KMS-11 (cell line): ENCODE measurements around the gene SNUPN.
A peak's percentile ranks its signal among the peaks of the same experiment; 100 is the strongest.

Source experiments
- H2AFZ ChIP-seq: fragments of 200-600 bp; sonication (generic); 2 replicates; pipeline ENCODE4 v1.6.1; 2016; ENCODE audit warnings: antibody characterized with exemption, mixed run types, low read depth
- H3K27ac ChIP-seq: fragments of 200-600 bp; sonication (generic); 2 replicates; pipeline ENCODE4 v1.6.1; 2016; ENCODE audit warnings: mild to moderate bottlenecking, mixed run types
- H3K27me3 ChIP-seq: fragments of 200-600 bp; sonication (generic); 2 replicates; pipeline ENCODE4 v1.6.1; 2017; ENCODE audit warnings: mild to moderate bottlenecking, low read depth, mixed run types, moderate library complexity; ENCODE audit not compliant: insufficient read depth
- H3K36me3 ChIP-seq: fragments of 200-600 bp; sonication (generic); 2 replicates; pipeline ENCODE4 v1.6.1; 2017; ENCODE audit warnings: mild to moderate bottlenecking, mixed run types; ENCODE audit not compliant: insufficient read depth
- H3K4me1 ChIP-seq: fragments of 200-600 bp; sonication (generic); 2 replicates; pipeline ENCODE4 v1.6.1; 2016; ENCODE audit warnings: mild to moderate bottlenecking, low read depth, mixed run types; ENCODE audit not compliant: poor library complexity, severe bottlenecking
- H3K4me2 ChIP-seq: fragments of 200-600 bp; sonication (generic); 2 replicates; pipeline ENCODE4 v1.7.0; 2016; ENCODE audit warnings: mild to moderate bottlenecking, mixed run types
- H3K4me3 ChIP-seq: fragments of 200-600 bp; sonication (generic); IDR thresholded peaks from 2 replicates; pipeline ENCODE4 v1.6.1; 2017; ENCODE audit warnings: low read depth, low read length, mixed read lengths; ENCODE audit not compliant: insufficient read depth
- H3K79me2 ChIP-seq: fragments of 200-600 bp; sonication (generic); 2 replicates; pipeline ENCODE4 v1.6.1; 2016; ENCODE audit warnings: low read depth, mixed run types; ENCODE audit not compliant: insufficient read depth
- H3K9ac ChIP-seq: fragments of 200-600 bp; sonication (generic); 2 replicates; pipeline ENCODE4 v1.6.1; 2016; ENCODE audit warnings: mild to moderate bottlenecking, mixed run types
- H4K20me1 ChIP-seq: fragments of 200-600 bp; sonication (generic); 2 replicates; pipeline ENCODE4 v1.6.1; 2016; ENCODE audit warnings: mild to moderate bottlenecking, mixed run types; ENCODE audit not compliant: insufficient read depth
- CTCF ChIP-seq: fragments of 200-600 bp; sonication (generic); conservative IDR thresholded peaks from 2 replicates; pipeline ENCODE4 v1.6.1; 2017; ENCODE audit warnings: low read depth, mild to moderate bottlenecking, antibody characterized with exemption, low read length, moderate library complexity, mixed read lengths

SNUPN gene

GRCh38 chr15:75650908-75651809 lies 25.6 kb upstream of the SNUPN start:
- H4K20me1 ChIP-seq, result no peaks in the 10 kb centered on the region
- H3K79me2 ChIP-seq, result no peaks in the 10 kb centered on the region
- H3K4me1 ChIP-seq, result no peaks in the 10 kb centered on the region
- no peaks in the 10 kb centered on the region for H3K36me3 ChIP-seq
- H3K4me2 ChIP-seq, result no peak overlapping the region
- no peak overlapping the region for H3K27ac ChIP-seq
- no peak for TF ChIP-seq CTCF
- H3K9ac ChIP-seq, result no peak overlapping the region
- no peak overlapping the region for H3K4me3 ChIP-seq
- no peak overlapping the region for H2AFZ ChIP-seq
- no peaks in the 10 kb centered on the region; the same call in 1 of the 2 replicates for H3K27me3 ChIP-seq

GRCh38 chr15:75649848-75650247 lies 24.3 kb upstream of the SNUPN start:
- Histone ChIP-seq H3K27ac (no peak overlapping the region), H3K4me2 (no peak overlapping the region), H3K79me2 (no peaks in the 10 kb centered on the region), H4K20me1 (no peaks in the 10 kb centered on the region), H2AFZ (no peak overlapping the region), H3K36me3 (no peaks in the 10 kb centered on the region), H3K27me3 (no peaks in the 10 kb centered on the region; the same call in 1 of the 2 replicates), H3K4me3 (no peak overlapping the region), H3K9ac (no peak overlapping the region), H3K4me1 (no peaks in the 10 kb centered on the region)
- TF ChIP-seq CTCF, result no peak

GRCh38 chr15:75649045-75649761 lies 23.7 kb upstream of the SNUPN start:
- H3K27me3 ChIP-seq, result no peaks in the 10 kb centered on the region; the same call in 1 of the 2 replicates
- H3K79me2 ChIP-seq, result no peaks in the 10 kb centered on the region
- H3K4me2 ChIP-seq, result no peak overlapping the region
- no peaks in the 10 kb centered on the region for H3K4me1 ChIP-seq
- H3K4me3 ChIP-seq, result no peak overlapping the region
- no peak overlapping the region for H2AFZ ChIP-seq
- no peaks in the 10 kb centered on the region for H4K20me1 ChIP-seq
- no peak overlapping the region for H3K27ac ChIP-seq
- no peaks in the 10 kb centered on the region for H3K36me3 ChIP-seq
- TF ChIP-seq CTCF, result no peak
- no peak overlapping the region for H3K9ac ChIP-seq

- peak overlapping the region; percentile 95 for H2AFZ ChIP-seq
- no peak overlapping the region; the same call in 1 of the 2 replicates for H3K9ac ChIP-seq
- H3K27ac ChIP-seq, result no peak overlapping the region
- no peak overlapping the region for H3K4me3 ChIP-seq
- H4K20me1 ChIP-seq, result no peaks in the 10 kb centered on the region
- H3K27me3 ChIP-seq, result no peaks in the 10 kb centered on the region; the same call in 1 of the 2 replicates
- H3K4me2 ChIP-seq, result peak overlapping the region; percentile 89
- no peaks in the 10 kb centered on the region for H3K79me2 ChIP-seq
- 0 out of 2 replicates have a peak, but pooled peaks have one; percentile 13 for TF ChIP-seq CTCF
- H3K4me1 ChIP-seq, result no peaks in the 10 kb centered on the region
- no peaks in the 10 kb centered on the region for H3K36me3 ChIP-seq
These were observed 22.9 kb upstream of the SNUPN start for GRCh38 chr15:75648156-75649000.
